ENCODE measurements around the gene MCRIP2.

MCRIP2 gene

GRCh38 chr16:617855-618254 lies 23.8 kb upstream of the MCRIP2 start:
- no peak for DNase-seq

- no peak for DNase-seq
Measured at GRCh38 chr16:619476-620100, 22.0 kb upstream of the MCRIP2 start.

- no peak for DNase-seq
Measured at GRCh38 chr16:620700-621525, 20.7 kb upstream of the MCRIP2 start.

GRCh38 chr16:621526-622105 lies 20.0 kb upstream of the MCRIP2 start:
- no peak for DNase-seq

GRCh38 chr16:622920-623280 lies 18.7 kb upstream of the MCRIP2 start:
- DNase-seq: no peak

GRCh38 chr16:624526-625070 lies 17.0 kb upstream of the MCRIP2 start:
- no peak for DNase-seq

GRCh38 chr16:625117-625976 lies 16.3 kb upstream of the MCRIP2 start:
- no peak for DNase-seq

- DNase-seq: no peak
Measured at GRCh38 chr16:625977-626765, 15.5 kb upstream of the MCRIP2 start.

GRCh38 chr16:626787-627453 lies 14.7 kb upstream of the MCRIP2 start:
- no peak for DNase-seq

- DNase-seq: no peak
Measured at GRCh38 chr16:627454-628239, 14.0 kb upstream of the MCRIP2 start.

GRCh38 chr16:628321-629061 lies 13.1 kb upstream of the MCRIP2 start:
- DNase-seq: no peak

- no peak for DNase-seq
Measured at GRCh38 chr16:629185-629832, 12.3 kb upstream of the MCRIP2 start.

GRCh38 chr16:629833-630248 lies 11.8 kb upstream of the MCRIP2 start:
- no peak for DNase-seq

GRCh38 chr16:630249-630814 lies 11.3 kb upstream of the MCRIP2 start:
- DNase-seq: no peak

- DNase-seq: no peak
Measured at GRCh38 chr16:630815-631405, 10.7 kb upstream of the MCRIP2 start, which contains the start of gene WFIKKN1. Gene WFIKKN1 (plus strand): TSS chr16:630985. CDS start chr16:631254, 269 bp downstream.

- no peak for DNase-seq
Measured at GRCh38 chr16:631808-632358, 9.7 kb upstream of the MCRIP2 start.

- DNase-seq: no peak
Measured at GRCh38 chr16:632486-633335, 8.9 kb upstream of the MCRIP2 start.
